Upper lobe of left lung (tissue), 6 donors: ENCODE data around the gene TMEM51. TPM values are rescaled to one million over a fixed set of nuclear protein-coding genes. Genes with fewer than 3 reads are reported as not detected.

ENCODE experiments used
- ATAC-seq, 2 donors: fragments of 200-7000 bp; cut with Tn5 transposase; one replicate each; pipeline ENCODE4 v1.9.1; 2022; ENCODE audit warnings: mild to moderate bottlenecking in 2 of 2, moderate library complexity in 2 of 2; ENCODE audit not compliant: low FRiP score in 2 of 2
- DNase-seq, 2 donors: peaks; one replicate each; pipeline ENCODE4 v3.0.0-alpha.2; 2019 to 2020
- H3K27ac ChIP-seq, 4 donors: fragments of 200-600 bp; sonication (generic); one replicate each; pipeline ENCODE4 v1.5.1; 2016 to 2019
- H3K27me3 ChIP-seq, 4 donors: fragments of 200-600 bp; sonication (generic); one replicate each; pipeline ENCODE4 v1.5.1; 2017 to 2019
- H3K36me3 ChIP-seq, 4 donors: fragments of 200-600 bp; sonication (generic); one replicate each; pipeline ENCODE4 v1.5.1; 2016 to 2019
- H3K4me1 ChIP-seq, 4 donors: fragments of 200-600 bp; sonication (generic); one replicate each; pipeline ENCODE4 v1.5.1; 2018 to 2019
- H3K4me3 ChIP-seq, 4 donors: fragments of 200-600 bp; sonication (generic); one replicate each; pipeline ENCODE4 v1.5.1; 2017 to 2019; ENCODE audit warnings: mild to moderate bottlenecking in 2 of 4, moderate library complexity in 1 of 4
- H3K9me3 ChIP-seq, 4 donors: fragments of 200-600 bp; sonication (generic); one replicate each; pipeline ENCODE4 v1.5.1; 2018 to 2019
- EP300 ChIP-seq, 4 donors: sonication (generic); formaldehyde crosslinking; IDR thresholded peaks; one replicate each; pipeline ENCODE4 v1.5.1; 2017; ENCODE audit warnings: antibody characterized with exemption in 4 of 4, control low read depth in 2 of 4
- POLR2A ChIP-seq, 4 donors: fragments of 450-650 bp; IDR thresholded peaks; one replicate each; pipeline ENCODE4 v1.5.1; 2016 to 2017; ENCODE audit warnings: antibody characterized with exemption in 4 of 4, mild to moderate bottlenecking in 2 of 4
- POLR2AphosphoS5 ChIP-seq, 2 donors: sonication (generic); formaldehyde crosslinking; IDR thresholded peaks; one replicate each; pipeline ENCODE4 v1.5.1; 2017; ENCODE audit warnings: antibody characterized with exemption in 2 of 2
- WGBS, 2 donors: methylation state at CpG; one replicate each; pipeline ENCODE4 v1.1.5; 2017 to 2018; 5-methylcytosine and 5-hydroxymethylcytosine counted together
- total RNA-seq, 6 donors: library from RNA; depleted of rRNA in 4 of 6; stranded (reverse); fragments of >200 nt in 4 of 6; gene quantifications; one replicate each; pipeline versions ENCODE4 v1.1.0 to v1.2.1, GENCODE V29; 2016 to 2021
- TF ChIP-seq, protein P1 (sequence below), 6 experiments: fragments of 450-650 bp in 4 of 6; fragments of 200-600 bp in 2 of 6; sonication (generic) in 2 of 6; IDR thresholded peaks; one replicate each; pipeline ENCODE4 v1.5.1; 2016 to 2019; ENCODE audit warnings: antibody characterized with exemption in 6 of 6
- donor health status: DM: no; HTN: no; CAD: no; lungs with moderate emphysema.
- donor health status: DM: no; HTN: yes; CAD: no; lungs with severe emphysema.

The TMEM51 gene
- total RNA-seq, 6 donors from 2014 or later = 6.3 to 22.4 (median 14.6) TPM

DNA sequence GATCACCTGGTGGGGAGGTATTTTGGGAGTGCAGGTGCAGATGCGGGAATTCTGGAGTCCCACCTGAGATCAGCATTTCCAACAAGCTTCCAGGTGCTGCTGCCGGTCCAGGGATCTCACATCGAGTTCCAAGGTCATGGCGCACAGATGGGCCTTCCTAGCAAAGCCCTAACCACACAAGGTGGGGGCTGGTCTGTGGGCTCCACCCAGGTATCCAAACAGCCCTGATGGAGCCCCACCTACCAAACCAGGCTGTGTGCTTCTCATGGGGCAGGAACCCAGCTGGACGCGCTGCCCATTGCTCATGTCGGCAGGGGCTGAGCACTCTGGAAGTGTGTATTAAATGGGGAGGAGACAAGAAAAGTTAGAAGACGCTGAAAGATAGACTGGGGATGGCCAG is 35.0 kb upstream of the TMEM51 start:
- no peak for ATAC-seq
- no peaks in the 10 kb centered on the region for H3K27me3 ChIP-seq
- no peak overlapping the region for H3K27ac ChIP-seq
- no peaks in the 10 kb centered on the region for H3K36me3 ChIP-seq
- DNase-seq = no peak
- WGBS, 2 donors = 83 to 93% methylated on average over 5 to 8 of the region's 8 CpGs
- no peaks in the 10 kb centered on the region for H3K9me3 ChIP-seq
- H3K4me3 ChIP-seq = no peak overlapping the region
- H3K4me1 ChIP-seq = no peaks in the 10 kb centered on the region
- TF ChIP-seq EP300 (IDR thresholded peaks at IDR 0.05) (no peak), POLR2A (IDR thresholded peaks at IDR 0.05) (no peak), POLR2AphosphoS5 (IDR thresholded peaks at IDR 0.05) (no peak)
- TF ChIP-seq, protein P1, sequence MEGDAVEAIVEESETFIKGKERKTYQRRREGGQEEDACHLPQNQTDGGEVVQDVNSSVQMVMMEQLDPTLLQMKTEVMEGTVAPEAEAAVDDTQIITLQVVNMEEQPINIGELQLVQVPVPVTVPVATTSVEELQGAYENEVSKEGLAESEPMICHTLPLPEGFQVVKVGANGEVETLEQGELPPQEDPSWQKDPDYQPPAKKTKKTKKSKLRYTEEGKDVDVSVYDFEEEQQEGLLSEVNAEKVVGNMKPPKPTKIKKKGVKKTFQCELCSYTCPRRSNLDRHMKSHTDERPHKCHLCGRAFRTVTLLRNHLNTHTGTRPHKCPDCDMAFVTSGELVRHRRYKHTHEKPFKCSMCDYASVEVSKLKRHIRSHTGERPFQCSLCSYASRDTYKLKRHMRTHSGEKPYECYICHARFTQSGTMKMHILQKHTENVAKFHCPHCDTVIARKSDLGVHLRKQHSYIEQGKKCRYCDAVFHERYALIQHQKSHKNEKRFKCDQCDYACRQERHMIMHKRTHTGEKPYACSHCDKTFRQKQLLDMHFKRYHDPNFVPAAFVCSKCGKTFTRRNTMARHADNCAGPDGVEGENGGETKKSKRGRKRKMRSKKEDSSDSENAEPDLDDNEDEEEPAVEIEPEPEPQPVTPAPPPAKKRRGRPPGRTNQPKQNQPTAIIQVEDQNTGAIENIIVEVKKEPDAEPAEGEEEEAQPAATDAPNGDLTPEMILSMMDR (IDR thresholded peaks at IDR 0.05) = no peak

- no peaks in the 10 kb centered on the region for H3K9me3 ChIP-seq
- WGBS, 2 donors = 88 to 93% methylated on average over 13 of the region's 13 CpGs
- TF ChIP-seq POLR2AphosphoS5 (IDR thresholded peaks at IDR 0.05) (no peak), POLR2A (IDR thresholded peaks at IDR 0.05) (no peak), EP300 (IDR thresholded peaks at IDR 0.05) (no peak)
- TF ChIP-seq, protein P1 (IDR thresholded peaks at IDR 0.05) = no peak
- H3K4me3 ChIP-seq = no peak overlapping the region
- no peaks in the 10 kb centered on the region for H3K27me3 ChIP-seq
- no peak for ATAC-seq
- DNase-seq = no peak
- H3K36me3 ChIP-seq = no peaks in the 10 kb centered on the region
- H3K4me1 ChIP-seq = no peaks in the 10 kb centered on the region
- H3K27ac ChIP-seq = no peak overlapping the region
Observed at GRCh38 chr1:15120251-15120945, 33.1 kb upstream of the TMEM51 start.

- no peak overlapping the region for H3K4me3 ChIP-seq
- ATAC-seq = no peak
- TF ChIP-seq POLR2AphosphoS5 (IDR thresholded peaks at IDR 0.05) (no peak), EP300 (IDR thresholded peaks at IDR 0.05) (no peak), POLR2A (IDR thresholded peaks at IDR 0.05) (no peak)
- TF ChIP-seq, protein P1 (IDR thresholded peaks at IDR 0.05) = no peak
Observed at GRCh38 chr1:15122331-15122730, 31.2 kb upstream of the TMEM51 start.

DNA sequence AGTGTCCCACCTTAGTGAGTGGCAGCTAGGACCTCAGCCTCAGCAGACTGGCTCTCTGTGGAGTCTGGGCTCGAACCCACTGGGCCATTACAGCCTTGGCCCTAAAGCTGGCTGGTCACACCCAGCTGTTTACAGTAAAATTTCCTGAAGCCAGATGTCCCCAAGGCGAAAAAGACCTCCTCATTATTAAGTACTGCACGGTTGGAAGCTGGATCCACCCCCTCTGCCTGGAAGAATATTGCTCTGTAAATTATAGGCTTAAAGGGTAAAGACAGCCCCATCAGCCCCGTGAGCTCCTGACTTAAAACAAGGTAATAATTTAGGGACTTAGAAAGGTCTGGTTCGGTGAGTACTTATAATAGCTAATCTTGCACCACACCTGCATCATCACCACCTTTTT is 30.3 kb upstream of the TMEM51 start:
- 53 to 73% methylated on average over 5 of the region's 5 CpGs for WGBS, 2 donors
- Histone ChIP-seq H3K4me1 (no peaks in the 10 kb centered on the region), H3K36me3 (no peaks in the 10 kb centered on the region), H3K9me3 (no peaks in the 10 kb centered on the region), H3K27ac (no peak overlapping the region), H3K27me3 (no peaks in the 10 kb centered on the region), H3K4me3 (no peak overlapping the region)
- DNase-seq (no peak), ATAC-seq (no peak)
- TF ChIP-seq POLR2AphosphoS5 (IDR thresholded peaks at IDR 0.05) = no peak
- TF ChIP-seq EP300 (IDR thresholded peaks at IDR 0.05) = no peak
- TF ChIP-seq, protein P1 (IDR thresholded peaks at IDR 0.05) = no peak
- no peak for TF ChIP-seq POLR2A (IDR thresholded peaks at IDR 0.05)

More at GRCh38 chr1:15122331-15122730, 31.2 kb upstream of the TMEM51 start:
- H3K36me3 ChIP-seq = no peaks in the 10 kb centered on the region
- H3K4me1 ChIP-seq = no peaks in the 10 kb centered on the region
- no peak for DNase-seq
- no peak overlapping the region for H3K27ac ChIP-seq
- no peaks in the 10 kb centered on the region for H3K9me3 ChIP-seq
- WGBS, 2 donors = 86 to 100% methylated on average over 4 to 7 of the region's 7 CpGs
- H3K27me3 ChIP-seq = no peaks in the 10 kb centered on the region

GRCh38 chr1:15123925-15124324 is 29.6 kb upstream of the TMEM51 start:
- TF ChIP-seq EP300 (IDR thresholded peaks at IDR 0.05) = no peak
- no peaks in the 10 kb centered on the region for H3K36me3 ChIP-seq
- DNase-seq (no peak), ATAC-seq (no peak)
- H3K27ac ChIP-seq = no peak overlapping the region
- no peaks in the 10 kb centered on the region for H3K27me3 ChIP-seq
- H3K4me3 ChIP-seq = no peak overlapping the region
- WGBS, 2 donors = 84 to 91% methylated on average over 9 of the region's 9 CpGs
- H3K4me1 ChIP-seq = no peaks in the 10 kb centered on the region
- no peaks in the 10 kb centered on the region for H3K9me3 ChIP-seq
